ENCODE measurements around the gene HPS4. TPM values are rescaled to one million over a fixed set of nuclear protein-coding genes. Genes with fewer than 3 reads are reported as not detected.

Gene HPS4
- total and polyA plus RNA-seq, 9 donors = 18.9 to 37.8 (median 32.5) TPM

- intact Hi-C loops (cut with DNase I) = no loop called here
- H3K4me3 ChIP-seq = no peak overlapping the region
- H3K36me3 ChIP-seq = no peaks in the 10 kb centered on the region
- no peaks in the 10 kb centered on the region for H3K27me3 ChIP-seq
- no peaks in the 10 kb centered on the region for H3K9me3 ChIP-seq
- H3K27ac ChIP-seq = no peak overlapping the region
- no peak for DNase-seq
- 79 to 93% (median 89%) methylated on average over 4 of the region's 4 CpGs for WGBS, 3 donors
- TF ChIP-seq POLR2A (IDR thresholded peaks at IDR 0.05) = no peak
- no peak for TF ChIP-seq EP300 (IDR thresholded peaks at IDR 0.05)
- TF ChIP-seq, protein P1, sequence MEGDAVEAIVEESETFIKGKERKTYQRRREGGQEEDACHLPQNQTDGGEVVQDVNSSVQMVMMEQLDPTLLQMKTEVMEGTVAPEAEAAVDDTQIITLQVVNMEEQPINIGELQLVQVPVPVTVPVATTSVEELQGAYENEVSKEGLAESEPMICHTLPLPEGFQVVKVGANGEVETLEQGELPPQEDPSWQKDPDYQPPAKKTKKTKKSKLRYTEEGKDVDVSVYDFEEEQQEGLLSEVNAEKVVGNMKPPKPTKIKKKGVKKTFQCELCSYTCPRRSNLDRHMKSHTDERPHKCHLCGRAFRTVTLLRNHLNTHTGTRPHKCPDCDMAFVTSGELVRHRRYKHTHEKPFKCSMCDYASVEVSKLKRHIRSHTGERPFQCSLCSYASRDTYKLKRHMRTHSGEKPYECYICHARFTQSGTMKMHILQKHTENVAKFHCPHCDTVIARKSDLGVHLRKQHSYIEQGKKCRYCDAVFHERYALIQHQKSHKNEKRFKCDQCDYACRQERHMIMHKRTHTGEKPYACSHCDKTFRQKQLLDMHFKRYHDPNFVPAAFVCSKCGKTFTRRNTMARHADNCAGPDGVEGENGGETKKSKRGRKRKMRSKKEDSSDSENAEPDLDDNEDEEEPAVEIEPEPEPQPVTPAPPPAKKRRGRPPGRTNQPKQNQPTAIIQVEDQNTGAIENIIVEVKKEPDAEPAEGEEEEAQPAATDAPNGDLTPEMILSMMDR (IDR thresholded peaks at IDR 0.05) = no peak
- H3K4me1 ChIP-seq (ENCODE audit: insufficient read depth) = peaks cover 10% of the 10 kb centered on the region
These were observed 6.8 kb downstream of the HPS4 start for GRCh38 chr22:26476705-26477340.

DNA sequence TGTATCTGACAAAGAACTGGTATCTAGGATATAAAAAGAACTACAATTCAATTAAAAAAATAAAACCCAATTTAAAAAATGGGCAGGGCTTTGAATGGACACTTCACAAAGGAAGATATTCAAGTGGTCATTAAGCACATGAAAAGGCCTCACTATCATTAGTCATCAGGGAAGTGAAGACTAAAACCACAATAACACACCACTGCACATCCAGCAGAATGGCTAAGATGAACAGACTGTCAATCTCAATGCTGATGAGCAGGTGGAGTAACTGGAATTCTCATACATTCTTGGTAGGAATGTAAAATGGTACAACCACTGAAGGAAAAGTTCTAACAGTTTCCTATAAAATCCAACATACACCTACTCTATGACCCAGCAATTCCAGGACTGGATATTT is 8.9 kb downstream of the HPS4 start:
- Histone ChIP-seq H3K9me3 (no peaks in the 10 kb centered on the region), H3K27me3 (no peaks in the 10 kb centered on the region), H3K4me3 (no peak overlapping the region), H3K4me1 (ENCODE audit: insufficient read depth) (no peaks in the 10 kb centered on the region), H3K36me3 (no peaks in the 10 kb centered on the region), H3K27ac (no peak overlapping the region)
- no peak for DNase-seq
- intact Hi-C loops (cut with DNase I) = no loop called here
- TF ChIP-seq EP300 (IDR thresholded peaks at IDR 0.05) = no peak
- no peak for TF ChIP-seq POLR2A (IDR thresholded peaks at IDR 0.05)
- TF ChIP-seq, protein P1 (IDR thresholded peaks at IDR 0.05) = no peak

- DNase-seq = no peak
- TF ChIP-seq, protein P1 (IDR thresholded peaks at IDR 0.05) = no peak
- TF ChIP-seq POLR2A (IDR thresholded peaks at IDR 0.05) (no peak), EP300 (IDR thresholded peaks at IDR 0.05) (no peak)
- Histone ChIP-seq H3K36me3 (no peaks in the 10 kb centered on the region), H3K9me3 (no peaks in the 10 kb centered on the region), H3K27ac (no peak overlapping the region), H3K4me1 (ENCODE audit: insufficient read depth) (no peaks in the 10 kb centered on the region), H3K27me3 (no peaks in the 10 kb centered on the region), H3K4me3 (no peak overlapping the region)
- WGBS, 3 donors = 86 to 91% (median 88%) methylated on average over 5 of the region's 5 CpGs
- intact Hi-C loops (cut with DNase I) = no loop called here
These were observed 12.1 kb downstream of the HPS4 start for GRCh38 chr22:26471522-26471921.

- Histone ChIP-seq H3K9me3 (no peaks in the 10 kb centered on the region), H3K36me3 (no peaks in the 10 kb centered on the region), H3K4me3 (no peak overlapping the region), H3K27me3 (no peaks in the 10 kb centered on the region), H3K27ac (no peak overlapping the region), H3K4me1 (ENCODE audit: insufficient read depth) (no peaks in the 10 kb centered on the region)
- DNase-seq = no peak
- TF ChIP-seq, protein P1 (IDR thresholded peaks at IDR 0.05) = no peak
- TF ChIP-seq POLR2A (IDR thresholded peaks at IDR 0.05) (no peak), EP300 (IDR thresholded peaks at IDR 0.05) (no peak)
- intact Hi-C loops (cut with DNase I) = no loop called here
- WGBS, 3 donors = 88 to 94% (median 92%) methylated on average over 2 of the region's 2 CpGs
These were observed 12.8 kb downstream of the HPS4 start for GRCh38 chr22:26470807-26471206.
